Retinal pigment epithelial cell (primary cell): ENCODE data around the gene GNMT.
A peak's percentile ranks its signal among the peaks of the same experiment; 100 is the strongest.
"Not testable (repeated sequence)": the region's sequence is repeated elsewhere in the genome, so short reads cannot be mapped to it uniquely, and the experiment has no call there.

Source experiments
- DNase-seq: peaks from one replicate; pipeline ENCODE4 v3.0.0-alpha.2; 2010; ENCODE audit warnings: low read depth
- H3K4me3 ChIP-seq: 2 replicates; pipeline ENCODE4 v1.5.1; 2011; ENCODE audit warnings: mild to moderate bottlenecking, low read length, control low read depth, moderate library complexity
- TF ChIP-seq, protein P1 (sequence below): conservative IDR thresholded peaks from 2 replicates; pipeline ENCODE4 v1.5.1; 2011; ENCODE audit warnings: low read depth, low read length, control low read depth, inconsistent platforms

GNMT gene

DNA sequence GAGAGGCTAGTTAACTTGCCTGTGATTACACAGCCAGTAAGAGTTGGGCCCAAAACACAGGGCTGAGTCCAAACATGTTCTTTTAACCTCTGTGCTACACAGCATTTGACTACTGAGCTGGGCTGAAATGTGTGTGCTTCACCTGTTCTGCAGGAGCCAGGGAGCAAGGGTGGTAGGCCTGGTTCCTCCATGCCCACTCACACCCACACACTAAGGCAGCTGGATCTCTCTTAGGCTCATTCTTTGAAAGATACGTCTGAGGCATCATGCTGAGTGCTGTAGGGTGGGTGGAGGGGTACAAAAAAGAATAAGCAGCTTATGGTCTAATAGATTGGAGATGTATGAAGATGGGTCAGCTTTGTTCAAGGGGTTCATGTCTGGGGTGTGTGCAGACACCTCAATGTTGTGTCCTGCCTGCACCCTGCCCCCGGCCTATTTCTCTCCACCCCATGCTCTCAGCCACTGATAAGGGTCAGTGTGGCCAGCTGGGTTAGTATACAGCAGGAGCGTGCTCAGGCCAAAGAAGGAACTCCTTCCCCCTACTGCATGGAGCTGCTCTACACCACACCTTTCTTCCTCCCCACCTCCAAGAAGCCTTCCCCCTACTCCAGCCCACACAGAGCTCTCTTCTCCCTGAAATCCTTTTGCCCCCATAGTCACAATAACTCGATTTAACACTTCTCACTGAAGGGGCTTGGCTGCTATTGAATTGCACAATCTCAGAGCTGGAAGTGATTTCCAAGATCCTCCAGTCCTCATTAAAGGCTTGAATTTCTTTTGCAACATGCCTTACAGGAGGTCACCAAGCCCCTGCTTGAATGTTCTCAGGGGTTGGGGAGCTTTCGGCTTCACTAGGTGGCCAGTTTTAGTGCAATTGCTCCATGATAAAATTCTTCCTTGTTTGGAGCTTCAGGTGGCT lies 27.2 kb downstream of the GNMT start:
- no peak overlapping the region for H3K4me3 ChIP-seq
- no peak for DNase-seq
- TF ChIP-seq, protein P1, sequence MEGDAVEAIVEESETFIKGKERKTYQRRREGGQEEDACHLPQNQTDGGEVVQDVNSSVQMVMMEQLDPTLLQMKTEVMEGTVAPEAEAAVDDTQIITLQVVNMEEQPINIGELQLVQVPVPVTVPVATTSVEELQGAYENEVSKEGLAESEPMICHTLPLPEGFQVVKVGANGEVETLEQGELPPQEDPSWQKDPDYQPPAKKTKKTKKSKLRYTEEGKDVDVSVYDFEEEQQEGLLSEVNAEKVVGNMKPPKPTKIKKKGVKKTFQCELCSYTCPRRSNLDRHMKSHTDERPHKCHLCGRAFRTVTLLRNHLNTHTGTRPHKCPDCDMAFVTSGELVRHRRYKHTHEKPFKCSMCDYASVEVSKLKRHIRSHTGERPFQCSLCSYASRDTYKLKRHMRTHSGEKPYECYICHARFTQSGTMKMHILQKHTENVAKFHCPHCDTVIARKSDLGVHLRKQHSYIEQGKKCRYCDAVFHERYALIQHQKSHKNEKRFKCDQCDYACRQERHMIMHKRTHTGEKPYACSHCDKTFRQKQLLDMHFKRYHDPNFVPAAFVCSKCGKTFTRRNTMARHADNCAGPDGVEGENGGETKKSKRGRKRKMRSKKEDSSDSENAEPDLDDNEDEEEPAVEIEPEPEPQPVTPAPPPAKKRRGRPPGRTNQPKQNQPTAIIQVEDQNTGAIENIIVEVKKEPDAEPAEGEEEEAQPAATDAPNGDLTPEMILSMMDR, result no peak

DNA sequence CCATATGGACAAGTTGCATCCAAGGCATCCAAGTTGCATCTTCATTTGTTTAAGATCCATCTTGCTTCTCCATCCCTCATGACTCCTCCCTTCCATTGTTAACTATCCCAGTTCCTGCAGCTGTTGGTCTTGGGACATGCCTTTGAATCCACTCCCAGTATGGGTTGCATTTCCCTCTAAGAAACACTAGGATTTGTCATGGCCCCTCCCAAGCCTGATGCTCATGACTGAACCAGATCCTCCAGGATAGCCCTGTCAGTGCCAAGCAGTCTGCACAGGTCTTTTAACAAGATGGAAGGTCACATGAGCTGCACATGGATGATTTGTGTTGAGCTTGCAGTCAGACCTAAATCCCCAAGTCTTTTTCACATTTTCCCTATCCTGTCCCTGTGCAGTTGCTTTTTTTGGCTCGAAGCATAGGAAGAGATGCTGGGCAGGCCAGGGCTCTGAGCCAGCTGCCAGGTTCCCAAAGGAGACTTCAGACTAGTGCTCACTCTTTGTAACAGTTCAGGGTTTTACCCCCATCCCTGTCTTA lies 28.0 kb downstream of the GNMT start:
- DNase-seq, result no peak
- no peak overlapping the region for H3K4me3 ChIP-seq
- TF ChIP-seq, protein P1, result no peak

DNA sequence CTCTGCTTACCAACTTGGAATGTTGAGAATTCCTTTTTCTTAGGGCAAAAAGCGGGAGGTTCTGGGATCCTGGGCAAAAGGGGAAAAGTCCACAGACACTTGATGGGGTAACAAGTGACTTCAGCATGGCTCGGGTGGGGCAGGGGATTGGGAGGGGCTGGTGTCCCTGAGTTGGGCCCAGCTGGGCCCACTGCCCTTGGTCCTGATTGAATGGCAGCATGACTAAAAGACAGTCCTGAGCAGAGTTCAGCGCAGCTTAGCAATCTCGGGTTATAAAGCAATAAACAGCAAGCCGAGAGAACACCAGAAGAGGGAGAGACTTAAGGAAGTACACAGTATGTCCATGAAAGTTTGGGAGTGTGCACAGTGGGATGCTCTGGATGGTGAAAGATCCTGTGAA lies 29.4 kb downstream of the GNMT start:
- no peak overlapping the region for H3K4me3 ChIP-seq
- no peak for DNase-seq
- TF ChIP-seq, protein P1, result no peak

DNA sequence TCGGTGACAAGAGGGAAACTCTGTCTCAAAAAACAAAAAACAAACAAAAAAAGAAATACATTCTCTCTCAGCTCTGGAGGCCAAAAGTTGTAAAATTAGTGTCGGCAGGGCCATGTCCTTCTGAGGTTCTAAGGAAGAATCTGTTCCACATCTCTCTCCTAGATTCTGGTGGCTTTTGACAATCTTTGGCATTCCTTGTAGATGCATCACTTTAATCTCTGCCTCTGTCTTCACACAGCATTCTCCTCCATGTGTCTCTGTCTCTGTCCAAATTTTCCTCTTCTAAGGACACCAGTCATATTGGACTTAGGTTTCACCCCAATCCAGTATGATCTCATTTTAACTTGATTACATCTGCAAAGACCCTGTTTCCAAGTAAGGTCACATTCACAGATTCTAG lies 32.9 kb downstream of the GNMT start:
- no peak for DNase-seq
- TF ChIP-seq, protein P1, result no peak
- no peak overlapping the region for H3K4me3 ChIP-seq

DNA sequence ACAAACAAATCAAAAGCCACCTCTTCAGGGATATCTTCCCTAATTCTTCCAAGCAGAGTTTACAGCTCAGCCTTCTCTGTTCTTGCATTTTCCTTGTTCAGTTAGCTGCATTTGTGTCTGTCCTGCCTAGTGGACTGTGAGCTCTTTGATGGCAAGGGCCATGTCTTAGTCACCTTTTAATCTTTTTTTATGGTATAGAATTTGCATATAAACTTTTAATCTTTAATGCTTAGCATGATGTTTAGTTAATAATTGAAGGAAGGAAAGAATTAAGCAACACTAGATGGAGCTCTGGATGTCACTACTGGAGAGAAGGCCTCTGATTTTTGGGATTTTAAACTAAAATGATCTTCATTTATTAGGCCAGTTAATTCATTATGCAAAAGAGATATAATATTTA lies 36.0 kb downstream of the GNMT start:
- no peak overlapping the region for H3K4me3 ChIP-seq
- DNase-seq, result no peak
- TF ChIP-seq, protein P1, result peak; percentile 9

DNA sequence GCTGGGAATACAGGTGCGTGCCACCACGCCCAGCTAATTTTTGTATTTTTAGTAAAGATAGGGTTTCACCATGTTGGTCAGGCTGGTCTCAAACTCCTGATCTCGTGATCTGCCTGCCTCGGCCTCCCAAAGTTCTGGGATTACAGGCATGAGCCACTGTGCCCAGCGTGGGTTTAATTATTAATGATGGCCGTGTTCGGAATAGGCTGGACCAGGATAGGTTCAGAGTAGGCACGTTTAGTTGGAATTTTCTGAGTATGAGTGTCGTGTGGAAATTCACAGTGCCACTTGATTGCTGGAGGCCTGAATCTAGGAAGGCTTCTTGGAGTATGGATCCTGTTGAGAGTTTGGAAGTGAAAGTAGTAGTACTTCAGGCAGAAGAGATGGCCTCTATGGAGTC lies 37.7 kb downstream of the GNMT start:
- DNase-seq, H3K4me3 ChIP-seq: not testable (repeated sequence)

DNA sequence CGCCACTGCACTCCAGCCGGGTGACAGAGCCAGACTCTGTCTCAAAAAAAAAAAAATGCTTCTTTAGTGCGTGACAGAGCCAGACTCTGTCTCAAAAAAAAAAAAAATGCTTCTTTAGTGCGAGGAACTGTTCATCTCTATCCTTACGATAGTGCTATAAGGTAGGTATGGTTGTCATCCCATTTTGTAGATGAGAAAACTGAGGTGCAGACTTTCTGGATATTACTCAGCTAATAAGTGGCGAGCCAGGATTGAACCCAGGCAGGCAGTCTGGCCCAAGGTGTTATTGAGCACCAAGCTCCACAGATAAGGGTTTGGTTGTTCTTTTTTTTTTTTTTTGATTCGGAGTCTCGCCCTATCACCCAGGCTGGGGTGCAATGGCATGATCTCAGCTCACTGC lies 41.3 kb downstream of the GNMT start:
- no peak for DNase-seq
- TF ChIP-seq, protein P1, result no peak
- no peak overlapping the region for H3K4me3 ChIP-seq
